IMR-90 (cell line): ENCODE data around the gene BMP8A. TPM values are rescaled to one million over a fixed set of nuclear protein-coding genes. Genes with fewer than 3 reads are reported as not detected.

ENCODE experiments used
- ATAC-seq: fragments of 200-7000 bp; cut with Tn5 transposase; 2 replicates; pipeline ENCODE4 v1.9.1; 2020; ENCODE audit warnings: low read depth, mild to moderate bottlenecking, moderate library complexity
- BruUV-seq: library from RNA; stranded (reverse); fragments of 400-500 nt; replicated peaks from 2 replicates; lab custom pipeline; 2021; lab: Mats Ljungman, UMichigan
- CTCF ChIA-PET: fragments of 300-600 bp; formaldehyde crosslinking; extraction: SDS; loops from one replicate; lab custom pipeline; 2021; ENCODE audit warnings: antibody characterized with exemption; lab: Yijun Ruan, JAX
- POLR2A ChIA-PET: fragments of 300-600 bp; sonication (Branson Sonifier 250); formaldehyde crosslinking; loops from one replicate; lab custom pipeline; 2022; ENCODE audit warnings: antibody characterized with exemption; ENCODE audit not compliant: unreplicated experiment; lab: Charles Lee
- DNase-seq: peaks from one replicate; pipeline ENCODE4 v3.0.0; 2013
- H2AFZ ChIP-seq: replicated peaks from 2 replicates; pipeline ENCODE3; 2013; ENCODE audit warnings: low read length, mild to moderate bottlenecking; ENCODE audit not compliant: poor library complexity
- H2AK5ac ChIP-seq: 2 replicates; pipeline ENCODE4 v1.6.1; 2013; ENCODE audit warnings: low read depth, low read length, inconsistent platforms
- H2AK9ac ChIP-seq: replicated peaks from 2 replicates; pipeline ENCODE3; 2013; ENCODE audit warnings: mild to moderate bottlenecking, low read depth, low read length, moderate library complexity; ENCODE audit not compliant: poor library complexity
- H2BK120ac ChIP-seq: 2 replicates; pipeline ENCODE4 v1.6.1; 2013; ENCODE audit warnings: low read depth, low read length, inconsistent platforms
- H2BK15ac ChIP-seq: 3 replicates; pipeline ENCODE4 v1.6.1; 2013; ENCODE audit warnings: low read depth, low read length, inconsistent platforms
- H2BK20ac ChIP-seq: 2 replicates; pipeline ENCODE4 v1.6.1; 2013; ENCODE audit warnings: low read depth, mild to moderate bottlenecking, inconsistent platforms, low read length, moderate library complexity
- H2BK5ac ChIP-seq: 2 replicates; pipeline ENCODE4 v1.6.1; 2013; ENCODE audit warnings: mild to moderate bottlenecking, low read depth, low read length, inconsistent platforms; ENCODE audit not compliant: poor library complexity, severe bottlenecking
- H3K14ac ChIP-seq: replicated peaks from 2 replicates; pipeline ENCODE4 v1.6.1; 2013; ENCODE audit warnings: low read depth, low read length, inconsistent platforms
- H3K18ac ChIP-seq: 2 replicates; pipeline ENCODE4 v1.6.1; 2013; ENCODE audit warnings: low read depth, low read length, control low read depth
- H3K23ac ChIP-seq: 2 replicates; pipeline ENCODE4 v1.6.1; 2013; ENCODE audit warnings: low read depth, low read length, inconsistent platforms
- H3K27ac ChIP-seq: 2 replicates; pipeline ENCODE4 v1.5.1; 2013; ENCODE audit warnings: mild to moderate bottlenecking, control low read depth, low read length; ENCODE audit not compliant: insufficient read depth
- H3K27me3 ChIP-seq: 2 replicates; pipeline ENCODE4 v1.6.1; 2013; ENCODE audit warnings: low read length; ENCODE audit not compliant: control insufficient read depth, insufficient read depth
- H3K36me3 ChIP-seq: 2 replicates; pipeline ENCODE4 v1.6.1; 2013; ENCODE audit warnings: low read length, mixed read lengths; ENCODE audit not compliant: control insufficient read depth, insufficient read depth
- H3K4ac ChIP-seq: 2 replicates; pipeline ENCODE4 v1.6.1; 2013; ENCODE audit warnings: low read depth, low read length, inconsistent platforms
- H3K4me1 ChIP-seq: 2 replicates; pipeline ENCODE4 v1.6.1; 2013; ENCODE audit warnings: low read length, mixed read lengths; ENCODE audit not compliant: control insufficient read depth, insufficient read depth
- H3K4me2 ChIP-seq: 2 replicates; pipeline ENCODE4 v1.6.1; 2013; ENCODE audit warnings: low read depth, mild to moderate bottlenecking, control low read depth, low read length, moderate library complexity
- H3K4me3 ChIP-seq: 2 replicates; pipeline ENCODE4 v1.5.1; 2013; ENCODE audit warnings: low read depth, mild to moderate bottlenecking, control low read depth, low read length, moderate library complexity; ENCODE audit not compliant: insufficient read depth
- H3K56ac ChIP-seq: 2 replicates; pipeline ENCODE4 v1.6.1; 2013; ENCODE audit warnings: low read length, inconsistent platforms; ENCODE audit not compliant: insufficient read depth; ENCODE audit errors: extremely low read depth
- H3K79me1 ChIP-seq, 2 experiments: 2 replicates each; pipeline ENCODE4 v1.6.1; 2013; ENCODE audit warnings: low read length in 2 of 2, inconsistent platforms in 1 of 2, low read depth in 1 of 2
- H3K9ac ChIP-seq: 2 replicates; pipeline ENCODE4 v1.6.1; 2013; ENCODE audit warnings: low read depth, low read length, control low read depth
- H3K9me1 ChIP-seq: 2 replicates; pipeline ENCODE4 v1.6.1; 2013; ENCODE audit warnings: low read length, inconsistent platforms; ENCODE audit not compliant: insufficient read depth
- H3K9me3 ChIP-seq: 2 replicates; pipeline ENCODE4 v1.6.1; 2013; ENCODE audit warnings: low read length; ENCODE audit not compliant: control insufficient read depth, insufficient read depth
- H4K20me1 ChIP-seq: 2 replicates; pipeline ENCODE4 v1.6.1; 2013; ENCODE audit warnings: low read length, inconsistent platforms; ENCODE audit not compliant: insufficient read depth
- H4K5ac ChIP-seq: 2 replicates; pipeline ENCODE4 v1.6.1; 2013; ENCODE audit warnings: mild to moderate bottlenecking, low read depth, low read length, control low read depth
- H4K8ac ChIP-seq, 2 experiments: 2 replicates each; pipeline ENCODE4 v1.6.1; 2013; ENCODE audit warnings: low read depth in 2 of 2, low read length in 2 of 2, control low read depth in 1 of 2, inconsistent platforms in 1 of 2
- H4K91ac ChIP-seq: 2 replicates; pipeline ENCODE4 v1.6.1; 2013; ENCODE audit warnings: low read depth, low read length, inconsistent platforms; ENCODE audit not compliant: insufficient read depth
- BHLHE40 ChIP-seq: fragments of 150-350 bp; IDR thresholded peaks from 2 replicates; pipeline ENCODE4 v1.6.1; 2016; ENCODE audit warnings: mild to moderate bottlenecking, low read depth, low read length
- CHD1 ChIP-seq: IDR thresholded peaks from 2 replicates; pipeline ENCODE4 v1.6.1; 2012; ENCODE audit warnings: low read depth, low read length, improper control_type of control experiment
- CTCF ChIP-seq: conservative IDR thresholded peaks from 2 replicates; pipeline ENCODE4 v1.5.1; 2012; ENCODE audit warnings: mild to moderate bottlenecking, low read depth, low read length, improper control_type of control experiment
- ELK1 ChIP-seq: fragments of 150-350 bp; IDR thresholded peaks from 2 replicates; pipeline ENCODE4 v1.6.1; 2016; ENCODE audit warnings: low read depth, mild to moderate bottlenecking, low read length, moderate library complexity, borderline replicate concordance
- FOS ChIP-seq: fragments of 150-350 bp; IDR thresholded peaks from 2 replicates; pipeline ENCODE4 v1.6.1; 2016; ENCODE audit warnings: low read depth, low read length
- MAFK ChIP-seq: IDR thresholded peaks from 2 replicates; pipeline ENCODE4 v1.6.1; 2012; ENCODE audit warnings: low read depth, low read length, improper control_type of control experiment
- MAZ ChIP-seq: IDR thresholded peaks from 2 replicates; pipeline ENCODE4 v1.6.1; 2012; ENCODE audit warnings: low read depth, mild to moderate bottlenecking, low read length, improper control_type of control experiment, moderate library complexity, borderline replicate concordance
- MXI1 ChIP-seq: IDR thresholded peaks from 2 replicates; pipeline ENCODE4 v1.6.1; 2012; ENCODE audit warnings: low read depth, mild to moderate bottlenecking, low read length, moderate library complexity, borderline replicate concordance
- POLR2A ChIP-seq: IDR thresholded peaks from 2 replicates; pipeline ENCODE4 v1.6.1; 2012; ENCODE audit warnings: mild to moderate bottlenecking, low read depth, low read length
- RAD21 ChIP-seq: IDR thresholded peaks from 2 replicates; pipeline ENCODE4 v1.6.1; 2012; ENCODE audit warnings: low read length, improper control_type of control experiment
- RCOR1 ChIP-seq: IDR thresholded peaks from 2 replicates; pipeline ENCODE4 v1.6.1; 2012; ENCODE audit warnings: mild to moderate bottlenecking, low read length, improper control_type of control experiment; ENCODE audit not compliant: insufficient replicate concordance
- RFX5 ChIP-seq: IDR thresholded peaks from 2 replicates; pipeline ENCODE4 v1.8.0; 2012; ENCODE audit warnings: low read depth, mild to moderate bottlenecking, low read length, moderate library complexity
- SMC3 ChIP-seq: fragments of 150-350 bp; IDR thresholded peaks from 2 replicates; pipeline ENCODE4 v1.6.1; 2016; ENCODE audit warnings: low read depth, mild to moderate bottlenecking, antibody characterized with exemption, low read length, moderate library complexity
- USF2 ChIP-seq: fragments of 150-350 bp; IDR thresholded peaks from 2 replicates; pipeline ENCODE4 v1.6.1; 2017; ENCODE audit warnings: mild to moderate bottlenecking, antibody characterized with exemption, low read length, low read depth
- WGBS, 2 experiments: methylation state at CpG; one replicate each; pipeline versions ENCODE4 v1.1.5 to v1.1.7; 2013; ENCODE audit warnings: missing lambda C conversion rate in 2 of 2; ENCODE audit not compliant: insufficient read length in 1 of 2; ENCODE audit errors: extremely low coverage in 2 of 2; 5-methylcytosine and 5-hydroxymethylcytosine counted together
- dilution Hi-C: fragments of 300-500 bp; cut with HindIII; formaldehyde crosslinking; loops from one replicate; pipeline ENCODE4 v1.14.3; 2018; ENCODE audit warnings: low sequenced_read_pairs; ENCODE audit not compliant: unreplicated experiment
- in situ Hi-C: fragments of 300-500 bp; cut with MboI; formaldehyde crosslinking; loops from 3 replicates; pipeline ENCODE4 v1.14.3; 2019; ENCODE audit warnings: low sequenced_read_pairs, inconsistent platforms, mixed read lengths
- intact Hi-C: fragments of 100-400 bp; cut with micrococcal nuclease; formaldehyde crosslinking; loops from 2 replicates; pipeline ENCODE4 v1.10.0; 2022
- polyA plus RNA-seq, 3 experiments: library from polyadenylated mRNA; depleted of rRNA; stranded (reverse); fragments of >200 nt; gene quantifications; 2 replicates each; pipeline ENCODE4 v1.2.3, GENCODE V29; 2012; ENCODE audit warnings: low replicate concordance in 1 of 3
- total RNA-seq: library from RNA; depleted of rRNA; stranded (reverse); fragments of >200 nt; gene quantifications from 2 replicates; pipeline ENCODE4 v1.2.3, GENCODE V29; 2012

The BMP8A gene
- total and polyA plus RNA-seq, 2 of the 4 experiments (the other 2 are of a cell fraction): not detected

- Histone ChIP-seq H2BK5ac (no peak overlapping the region), H4K8ac (no peak overlapping the region), H2BK120ac (no peak overlapping the region), H3K9ac (no peak overlapping the region), H3K56ac (no peak overlapping the region), H3K9me3 (no peaks in the 10 kb centered on the region; the same call in 1 of the 2 replicates), H2AK9ac (no peak overlapping the region), H4K20me1 (no peaks in the 10 kb centered on the region), H3K4me3 (no peak overlapping the region), H2BK15ac (no peak overlapping the region), H3K27me3 (no peaks in the 10 kb centered on the region; the same call in 1 of the 2 replicates), H2BK20ac (no peak overlapping the region), H3K4ac (no peak overlapping the region), H3K36me3 (no peaks in the 10 kb centered on the region), H3K18ac (no peak overlapping the region), H3K9me1 (no peaks in the 10 kb centered on the region), H3K27ac (no peak overlapping the region), H3K4me2 (no peak overlapping the region), H3K79me1 (no peaks in the 10 kb centered on the region), H3K4me1 (peaks cover 6% of the 10 kb centered on the region), H4K5ac (no peak overlapping the region), H4K91ac (no peak overlapping the region), H2AFZ (peak overlapping the region; percentile 29), H3K23ac (peak overlapping the region; percentile 8; the same call in 1 of the 2 replicates), H3K14ac (no peak overlapping the region; the same call in 1 of the 2 replicates), H2AK5ac (no peak overlapping the region)
- POLR2A ChIA-PET: no interaction called here
- peak; percentile 8; the same call in 1 of the 2 replicates for ATAC-seq
- TF ChIP-seq RAD21: no peak
- no peak for TF ChIP-seq POLR2A
- TF ChIP-seq RCOR1: no peak
- TF ChIP-seq CHD1: no peak
- TF ChIP-seq SMC3: no peak
- no peak for TF ChIP-seq MXI1
- no peak for TF ChIP-seq FOS
- TF ChIP-seq MAZ: no peak
- no peak for TF ChIP-seq ELK1
- TF ChIP-seq RFX5: no peak
- TF ChIP-seq BHLHE40: no peak
- TF ChIP-seq CTCF: no peak
- no peak for TF ChIP-seq MAFK
- no peak for TF ChIP-seq USF2
- WGBS, 2 experiments: 35% methylated on average over 3 of the region's 5 CpGs; no CpG with 5 or more reads in 1 of the 2 experiments
- intact Hi-C loops: no loop called here
- in situ Hi-C loops: loop anchor here (10.0 kb wide), 1 partner anchor 215 kb away; no protein-coding TSS in a partner anchor
- dilution Hi-C loops: no loop called here
- no TSS peak for BruUV-seq
- no peak for DNase-seq
- CTCF ChIA-PET: no interaction called here
Measured at GRCh38 chr1:39499668-39500067, 8.2 kb downstream of the BMP8A start.
